Neuron (in vitro differentiated cells): ENCODE data around the gene SUCO.

Experiments
- H2AFZ ChIP-seq: one replicate; pipeline ENCODE4 v1.6.1; 2013; ENCODE audit warnings: low read depth, mild to moderate bottlenecking, inconsistent platforms, low read length, moderate library complexity
- H3K27me3 ChIP-seq: one replicate; pipeline ENCODE4 v1.6.1; 2013; ENCODE audit warnings: low read length; ENCODE audit not compliant: insufficient read depth
- H3K36me3 ChIP-seq: one replicate; pipeline ENCODE4 v1.6.1; 2013; ENCODE audit warnings: low read length; ENCODE audit not compliant: insufficient read depth
- H3K4me1 ChIP-seq: one replicate; pipeline ENCODE4 v1.6.1; 2013; ENCODE audit warnings: low read length; ENCODE audit not compliant: insufficient read depth
- H3K4me3 ChIP-seq: 2 replicates; pipeline ENCODE4 v1.5.1; 2013; ENCODE audit warnings: mild to moderate bottlenecking, low read length, moderate library complexity
- H3K9me3 ChIP-seq: one replicate; pipeline ENCODE4 v1.6.1; 2013; ENCODE audit warnings: low read length

SUCO gene

DNA sequence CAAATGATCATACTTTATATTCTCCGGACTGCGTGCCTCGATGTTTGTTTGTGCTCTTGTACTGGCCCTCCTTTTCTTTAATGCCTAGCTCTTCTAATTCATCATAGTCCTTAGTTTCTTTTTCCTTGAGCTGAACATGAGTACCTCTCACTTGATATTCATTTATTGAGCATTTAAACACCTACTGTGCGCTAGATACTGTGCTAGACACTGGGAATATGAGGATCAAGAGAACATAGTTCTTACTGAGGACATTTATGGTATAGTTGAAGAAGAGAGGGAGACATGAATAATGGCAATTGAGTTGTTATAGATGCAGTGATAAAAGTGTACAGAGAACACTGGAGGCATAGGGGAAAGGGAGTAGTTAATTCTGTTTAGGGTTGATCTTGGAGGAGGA lies 22.0 kb downstream of the SUCO start:
- H3K27me3 ChIP-seq = no peaks in the 10 kb centered on the region
- H3K36me3 ChIP-seq = peaks cover 38% of the 10 kb centered on the region
- no peaks in the 10 kb centered on the region for H3K4me1 ChIP-seq
- H3K4me3 ChIP-seq = no peak overlapping the region
- no peaks in the 10 kb centered on the region for H3K9me3 ChIP-seq
- no peak overlapping the region for H2AFZ ChIP-seq

DNA sequence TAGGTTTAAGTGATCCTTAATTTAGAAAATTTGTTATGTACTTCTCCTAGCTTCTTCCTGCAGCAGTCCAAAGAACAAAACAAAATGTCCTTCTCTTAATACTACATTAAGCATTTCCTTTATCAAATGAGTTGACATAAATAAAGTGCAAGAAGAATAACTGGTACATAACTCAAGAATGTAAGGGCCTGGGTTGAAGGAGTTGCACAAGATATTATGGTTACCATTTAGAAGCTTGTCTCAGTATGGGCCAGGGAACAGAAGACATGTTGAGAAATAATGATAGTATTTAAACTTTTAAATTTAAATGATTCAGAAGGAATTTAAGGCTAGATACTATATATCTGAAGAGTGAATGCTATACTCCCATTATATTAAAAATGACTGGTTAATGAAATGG lies 23.5 kb downstream of the SUCO start:
- Histone ChIP-seq H3K27me3 (no peaks in the 10 kb centered on the region), H2AFZ (no peak overlapping the region), H3K4me3 (no peak overlapping the region), H3K9me3 (no peaks in the 10 kb centered on the region), H3K36me3 (peaks cover 52% of the 10 kb centered on the region), H3K4me1 (no peaks in the 10 kb centered on the region)

- Histone ChIP-seq H3K36me3 (peaks cover 59% of the 10 kb centered on the region), H3K4me1 (no peaks in the 10 kb centered on the region), H2AFZ (no peak overlapping the region), H3K4me3 (no peak overlapping the region), H3K27me3 (no peaks in the 10 kb centered on the region), H3K9me3 (no peaks in the 10 kb centered on the region)
Observed at GRCh38 chr1:172557270-172557669, 24.3 kb downstream of the SUCO start.

DNA sequence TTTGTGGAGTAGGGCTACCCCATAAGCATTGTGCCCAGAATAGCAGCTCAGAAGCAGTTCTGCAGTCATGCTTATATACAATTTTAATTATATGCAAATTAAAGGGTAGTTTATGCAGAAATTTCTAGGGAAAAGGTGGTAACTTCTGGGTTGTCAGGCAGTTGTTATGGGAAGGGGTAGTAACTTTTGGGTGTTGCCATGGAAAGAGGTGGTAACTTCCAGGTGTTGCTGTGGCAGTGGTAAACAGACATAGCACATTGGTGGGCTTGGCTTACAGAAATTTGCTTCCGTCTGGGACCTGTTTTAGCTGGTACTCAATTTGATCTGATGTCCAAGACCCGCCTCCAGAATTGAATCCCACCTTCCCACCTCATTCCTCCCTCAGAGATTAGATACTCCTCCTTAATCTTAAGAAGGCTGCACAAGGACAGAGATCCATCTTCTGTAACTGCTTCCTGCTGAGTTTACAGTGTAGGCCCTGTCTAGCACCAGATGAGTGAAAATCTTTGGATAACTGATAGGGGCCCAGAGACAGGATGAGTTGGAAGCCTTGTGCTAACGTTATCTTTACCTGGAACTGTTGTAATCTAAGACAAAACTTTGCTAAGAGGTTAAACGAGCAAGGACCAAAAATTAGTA lies 26.7 kb downstream of the SUCO start:
- Histone ChIP-seq H2AFZ (no peak overlapping the region), H3K4me1 (no peaks in the 10 kb centered on the region), H3K36me3 (peaks cover 78% of the 10 kb centered on the region), H3K27me3 (no peaks in the 10 kb centered on the region), H3K9me3 (peaks cover 12% of the 10 kb centered on the region), H3K4me3 (no peak overlapping the region)

GRCh38 chr1:172561252-172561651 lies 28.3 kb downstream of the SUCO start:
- Histone ChIP-seq H3K9me3 (peaks cover 12% of the 10 kb centered on the region), H2AFZ (no peak overlapping the region), H3K4me3 (no peak overlapping the region), H3K36me3 (peaks cover 82% of the 10 kb centered on the region), H3K27me3 (no peaks in the 10 kb centered on the region), H3K4me1 (no peaks in the 10 kb centered on the region)

- Histone ChIP-seq H3K36me3 (peaks cover 67% of the 10 kb centered on the region), H3K4me1 (no peaks in the 10 kb centered on the region), H2AFZ (no peak overlapping the region), H3K9me3 (peaks cover 18% of the 10 kb centered on the region), H3K27me3 (no peaks in the 10 kb centered on the region), H3K4me3 (no peak overlapping the region)
Observed at GRCh38 chr1:172566196-172566997, 33.4 kb downstream of the SUCO start.

- Histone ChIP-seq H3K36me3 (peaks cover 56% of the 10 kb centered on the region), H3K27me3 (no peaks in the 10 kb centered on the region), H3K9me3 (peaks cover 17% of the 10 kb centered on the region), H2AFZ (no peak overlapping the region), H3K4me1 (no peaks in the 10 kb centered on the region), H3K4me3 (no peak overlapping the region)
Observed at GRCh38 chr1:172567720-172568119, 34.8 kb downstream of the SUCO start.

DNA sequence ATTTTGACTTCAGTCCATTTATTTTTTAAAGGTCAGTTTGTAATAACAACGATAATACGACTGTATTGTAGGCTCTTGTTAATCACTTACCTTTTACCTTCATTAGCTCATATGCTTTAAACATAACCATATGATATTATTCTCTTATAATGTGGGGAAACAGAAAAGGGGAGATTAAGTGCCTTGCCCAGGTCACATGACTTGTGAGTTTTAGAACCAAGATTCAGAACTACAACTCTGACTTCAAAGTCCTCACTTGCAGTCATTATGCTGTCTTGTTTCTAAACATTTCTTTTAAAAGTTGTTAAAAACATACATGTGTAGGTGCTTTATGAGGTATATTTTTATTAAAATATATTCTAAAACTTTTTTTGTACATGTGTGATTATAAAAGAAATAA lies 41.1 kb downstream of the SUCO start:
- no peak overlapping the region for H2AFZ ChIP-seq
- H3K9me3 ChIP-seq = peaks cover 4% of the 10 kb centered on the region
- H3K27me3 ChIP-seq = no peaks in the 10 kb centered on the region
- H3K4me3 ChIP-seq = no peak overlapping the region
- H3K36me3 ChIP-seq = peaks cover 53% of the 10 kb centered on the region
- no peaks in the 10 kb centered on the region for H3K4me1 ChIP-seq

- H3K4me3 ChIP-seq = no peak overlapping the region
- no peaks in the 10 kb centered on the region for H3K9me3 ChIP-seq
- H3K4me1 ChIP-seq = no peaks in the 10 kb centered on the region
- H2AFZ ChIP-seq = no peak overlapping the region
- peaks cover 51% of the 10 kb centered on the region for H3K36me3 ChIP-seq
- H3K27me3 ChIP-seq = no peaks in the 10 kb centered on the region
Observed at GRCh38 chr1:172578586-172578985, 45.6 kb downstream of the SUCO start.

GRCh38 chr1:172581273-172581672 lies 48.3 kb downstream of the SUCO start:
- Histone ChIP-seq H3K27me3 (no peaks in the 10 kb centered on the region), H3K4me1 (no peaks in the 10 kb centered on the region), H3K9me3 (no peaks in the 10 kb centered on the region), H3K4me3 (no peak overlapping the region), H2AFZ (no peak overlapping the region), H3K36me3 (peaks cover 42% of the 10 kb centered on the region)

- Histone ChIP-seq H3K4me3 (no peak overlapping the region), H3K9me3 (no peaks in the 10 kb centered on the region), H3K36me3 (peaks cover 40% of the 10 kb centered on the region), H2AFZ (no peak overlapping the region), H3K4me1 (no peaks in the 10 kb centered on the region), H3K27me3 (no peaks in the 10 kb centered on the region)
Observed at GRCh38 chr1:172581779-172582178, 48.8 kb downstream of the SUCO start.

GRCh38 chr1:172582889-172583288 lies 49.9 kb downstream of the SUCO start:
- no peaks in the 10 kb centered on the region for H3K9me3 ChIP-seq
- H3K27me3 ChIP-seq = no peaks in the 10 kb centered on the region
- H2AFZ ChIP-seq = no peak overlapping the region
- peaks cover 34% of the 10 kb centered on the region for H3K36me3 ChIP-seq
- no peaks in the 10 kb centered on the region for H3K4me1 ChIP-seq
- no peak overlapping the region for H3K4me3 ChIP-seq

DNA sequence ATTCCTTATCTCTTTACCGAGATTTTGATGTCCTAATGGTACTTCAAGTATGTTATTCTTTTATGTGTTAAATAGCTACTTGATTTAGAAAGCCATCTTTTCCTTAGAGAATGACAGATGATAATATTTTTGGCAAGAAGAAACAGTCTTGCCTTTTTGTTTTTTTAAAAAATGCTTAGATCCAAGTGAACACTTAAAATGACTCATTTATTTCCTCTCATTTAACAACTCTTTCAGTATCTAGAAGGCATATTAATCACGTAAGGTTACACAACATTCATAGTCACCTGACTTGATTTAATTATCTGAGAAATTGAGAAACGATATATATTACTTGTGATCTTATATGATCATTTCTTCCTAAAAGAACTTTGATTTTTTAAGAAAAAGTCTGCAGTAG lies 52.4 kb downstream of the SUCO start:
- peaks cover 2% of the 10 kb centered on the region for H3K9me3 ChIP-seq
- H3K4me3 ChIP-seq = no peak overlapping the region
- no peak overlapping the region for H2AFZ ChIP-seq
- no peaks in the 10 kb centered on the region for H3K27me3 ChIP-seq
- peaks cover 42% of the 10 kb centered on the region for H3K36me3 ChIP-seq
- no peaks in the 10 kb centered on the region for H3K4me1 ChIP-seq
